HG03066 (cell line): ENCODE results near the gene EMB.
"Not testable (repeated sequence)": the region's sequence is repeated elsewhere in the genome, so short reads cannot be mapped to it uniquely, and the experiment has no call there.

ENCODE experiments used
- ATAC-seq: cut with Tn5 transposase; IDR thresholded peaks from one replicate; pipeline ENCODE4 v1.9.1; 2021; ENCODE audit warnings: low read depth; ENCODE audit not compliant: unreplicated experiment

Gene EMB

GRCh38 chr5:50423100-50423799 lies 17.8 kb downstream of the EMB start:
- not testable (repeated sequence) for ATAC-seq

GRCh38 chr5:50421184-50421950 lies 19.7 kb downstream of the EMB start:
- ATAC-seq, result not testable (repeated sequence)

- no peak for ATAC-seq
Measured at GRCh38 chr5:50420343-50420935, 20.6 kb downstream of the EMB start.

GRCh38 chr5:50419656-50420055 lies 21.4 kb downstream of the EMB start:
- not testable (repeated sequence) for ATAC-seq

GRCh38 chr5:50416637-50417036 lies 24.5 kb downstream of the EMB start:
- ATAC-seq, result not testable (repeated sequence)

- ATAC-seq, result peak; percentile 93
Measured at GRCh38 chr5:50415912-50416311, 25.2 kb downstream of the EMB start.

- ATAC-seq, result not testable (repeated sequence)
Measured at GRCh38 chr5:50410932-50411331, 30.2 kb downstream of the EMB start.

GRCh38 chr5:50406877-50407276 lies 34.2 kb downstream of the EMB start:
- no peak for ATAC-seq

- no peak for ATAC-seq
Measured at GRCh38 chr5:50401336-50401735, 39.8 kb downstream of the EMB start.

- ATAC-seq, result not testable (repeated sequence)
Measured at GRCh38 chr5:50393925-50394609, 47.0 kb downstream of the EMB start.

GRCh38 chr5:50392289-50392688 lies 48.8 kb downstream of the EMB start:
- not testable (repeated sequence) for ATAC-seq

- not testable (repeated sequence) for ATAC-seq
Measured at GRCh38 chr5:50384381-50384780, 56.7 kb downstream of the EMB start.

- ATAC-seq, result not testable (repeated sequence)
Measured at GRCh38 chr5:50376696-50377095, 64.4 kb downstream of the EMB start.

- ATAC-seq, result not testable (repeated sequence)
Measured at GRCh38 chr5:50369287-50370033, 71.6 kb downstream of the EMB start.

GRCh38 chr5:50365426-50366251 lies 75.4 kb downstream of the EMB start:
- no peak for ATAC-seq

- not testable (repeated sequence) for ATAC-seq
Measured at GRCh38 chr5:50364535-50365309, 76.4 kb downstream of the EMB start.

- ATAC-seq, result no peak
Measured at GRCh38 chr5:50359187-50359586, 81.9 kb downstream of the EMB start.

- ATAC-seq, result no peak
Measured at GRCh38 chr5:50352382-50352781, 88.7 kb downstream of the EMB start.
